Mesendoderm (in vitro differentiated cells): ENCODE data around the gene THSD4.

Experiments used
- DNase-seq: peaks from one replicate; pipeline ENCODE4 v3.0.0; 2013
- H2AK5ac ChIP-seq: 2 replicates; pipeline ENCODE4 v1.6.1; 2013; ENCODE audit warnings: low read length, inconsistent platforms
- H2BK120ac ChIP-seq: 2 replicates; pipeline ENCODE4 v1.6.1; 2013; ENCODE audit warnings: low read depth, mild to moderate bottlenecking, low read length, moderate library complexity, mixed read lengths
- H2BK15ac ChIP-seq: replicated peaks from 2 replicates; pipeline ENCODE4 v1.6.1; 2013; ENCODE audit warnings: low read depth, mild to moderate bottlenecking, moderate library complexity
- H2BK5ac ChIP-seq: 2 replicates; pipeline ENCODE4 v1.6.1; 2013; ENCODE audit warnings: low read length, inconsistent platforms
- H3K18ac ChIP-seq: 2 replicates; pipeline ENCODE4 v1.6.1; 2013; ENCODE audit warnings: mild to moderate bottlenecking, low read length, mixed read lengths
- H3K23ac ChIP-seq: one replicate; pipeline ENCODE4 v1.6.1; 2013; ENCODE audit warnings: low read length
- H3K27ac ChIP-seq: 2 replicates; pipeline ENCODE4 v1.5.1; 2013; ENCODE audit warnings: low read depth, mild to moderate bottlenecking, inconsistent platforms, low read length, moderate library complexity
- H3K27me3 ChIP-seq: 2 replicates; pipeline ENCODE4 v1.6.1; 2013; ENCODE audit warnings: low read length, control low read depth, mild to moderate bottlenecking, inconsistent platforms; ENCODE audit not compliant: insufficient read depth, poor library complexity
- H3K36me3 ChIP-seq: 2 replicates; pipeline ENCODE4 v1.6.1; 2013; ENCODE audit warnings: low read length, inconsistent platforms; ENCODE audit not compliant: control insufficient read depth, insufficient read depth
- H3K4ac ChIP-seq: one replicate; pipeline ENCODE4 v1.6.1; 2013; ENCODE audit warnings: low read depth, mild to moderate bottlenecking, low read length, moderate library complexity
- H3K4me1 ChIP-seq: 2 replicates; pipeline ENCODE4 v1.6.1; 2013; ENCODE audit warnings: low read depth, low read length, inconsistent platforms; ENCODE audit not compliant: control insufficient read depth
- H3K4me2 ChIP-seq: 2 replicates; pipeline ENCODE4 v1.6.1; 2013; ENCODE audit warnings: low read length
- H3K4me3 ChIP-seq: 2 replicates; pipeline ENCODE4 v1.5.1; 2013; ENCODE audit warnings: mild to moderate bottlenecking, low read length
- H3K56ac ChIP-seq: one replicate; pipeline ENCODE4 v1.6.1; 2013; ENCODE audit warnings: low read length
- H3K79me1 ChIP-seq: 2 replicates; pipeline ENCODE4 v1.6.1; 2013; ENCODE audit warnings: low read length, inconsistent platforms
- H3K79me2 ChIP-seq: 2 replicates; pipeline ENCODE4 v1.6.1; 2013; ENCODE audit warnings: mild to moderate bottlenecking, low read length; ENCODE audit not compliant: control insufficient read depth, insufficient read depth
- H3K9ac ChIP-seq: 2 replicates; pipeline ENCODE4 v1.6.1; 2013; ENCODE audit warnings: low read length, inconsistent platforms
- H4K5ac ChIP-seq: one replicate; pipeline ENCODE4 v1.6.1; 2013; ENCODE audit warnings: low read length
- H4K8ac ChIP-seq: one replicate; pipeline ENCODE4 v1.6.1; 2013; ENCODE audit warnings: low read depth, mild to moderate bottlenecking, control low read depth, low read length, moderate library complexity
- WGBS: extraction: QIAGEN DNeasy Blood & Tissue Kit; methylation state at CpG from one replicate; pipeline ENCODE4 v1.1.7; 2013; ENCODE audit warnings: low lambda C conversion rate, missing lambda C conversion rate; ENCODE audit not compliant: insufficient coverage; ENCODE audit errors: extremely low coverage; 5-methylcytosine and 5-hydroxymethylcytosine counted together

Gene THSD4

DNA sequence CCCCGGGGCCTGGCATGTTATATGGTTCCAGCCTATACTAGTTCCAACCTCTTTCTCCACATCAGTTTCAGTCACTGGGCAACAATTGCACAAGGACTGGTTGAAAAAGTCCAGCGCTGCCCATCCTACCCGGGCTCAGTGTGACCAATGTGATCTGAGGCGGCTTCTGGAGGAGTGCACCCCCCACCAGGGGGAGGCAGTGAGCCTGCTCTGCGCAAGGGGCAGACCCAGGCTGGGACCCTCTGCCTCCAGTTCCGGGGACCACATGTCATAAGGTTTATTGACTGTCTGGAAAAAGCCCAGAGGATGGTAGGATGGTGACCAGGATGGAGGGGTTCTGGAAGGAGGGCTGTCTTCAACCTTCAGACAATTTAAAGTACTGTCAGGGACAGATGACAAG lies 669.4 kb downstream of the THSD4 start:
- H2BK120ac ChIP-seq, result no peak overlapping the region
- no peak overlapping the region for H3K27ac ChIP-seq
- H3K36me3 ChIP-seq, result no peaks in the 10 kb centered on the region
- peak; percentile 30 for DNase-seq
- no peak overlapping the region for H4K5ac ChIP-seq
- H3K79me2 ChIP-seq, result no peaks in the 10 kb centered on the region
- H3K4me1 ChIP-seq, result no peaks in the 10 kb centered on the region
- no CpG with 5 or more reads among the region's 6 CpGs for WGBS
- H2BK15ac ChIP-seq, result no peak overlapping the region
- H3K79me1 ChIP-seq, result no peaks in the 10 kb centered on the region
- H2BK5ac ChIP-seq, result no peak overlapping the region
- H3K4ac ChIP-seq, result no peak overlapping the region
- H3K4me2 ChIP-seq, result no peak overlapping the region
- H3K4me3 ChIP-seq, result no peak overlapping the region
- no peak overlapping the region for H3K9ac ChIP-seq
- H3K56ac ChIP-seq, result no peak overlapping the region
- no peak overlapping the region for H2AK5ac ChIP-seq
- no peak overlapping the region for H3K18ac ChIP-seq
- no peak overlapping the region for H3K23ac ChIP-seq
- H4K8ac ChIP-seq, result no peak overlapping the region
- H3K27me3 ChIP-seq, result no peaks in the 10 kb centered on the region

DNA sequence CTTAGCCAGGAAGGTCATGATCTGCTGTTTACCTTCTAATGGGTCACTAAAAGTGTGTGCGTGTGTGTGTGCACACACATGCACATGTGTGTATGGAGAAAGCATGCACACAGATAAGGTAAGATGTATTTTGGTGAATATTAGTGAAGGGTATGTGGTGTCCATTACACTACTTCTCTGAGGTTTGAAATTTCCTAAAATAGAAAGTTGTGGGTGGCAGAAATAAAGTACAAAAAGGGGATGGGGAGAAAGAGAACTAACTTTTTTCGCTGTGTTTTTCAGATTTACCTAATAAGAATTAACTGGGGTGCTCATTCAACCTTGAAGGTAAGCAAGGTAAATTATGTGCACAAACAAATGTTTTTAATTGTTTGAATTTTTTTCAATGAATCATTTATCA lies 670.7 kb downstream of the THSD4 start:
- Histone ChIP-seq H3K27ac (no peak overlapping the region), H2BK15ac (no peak overlapping the region), H3K18ac (no peak overlapping the region), H3K9ac (no peak overlapping the region), H4K5ac (no peak overlapping the region), H3K27me3 (no peaks in the 10 kb centered on the region), H2BK120ac (no peak overlapping the region), H3K79me2 (no peaks in the 10 kb centered on the region), H3K56ac (no peak overlapping the region), H3K4me3 (no peak overlapping the region), H2BK5ac (no peak overlapping the region), H3K4me2 (no peak overlapping the region), H2AK5ac (no peak overlapping the region), H3K23ac (no peak overlapping the region), H3K4me1 (no peaks in the 10 kb centered on the region), H3K4ac (no peak overlapping the region), H4K8ac (no peak overlapping the region), H3K79me1 (no peaks in the 10 kb centered on the region), H3K36me3 (no peaks in the 10 kb centered on the region)
- DNase-seq, result no peak
- no CpG with 5 or more reads among the region's 2 CpGs for WGBS

DNA sequence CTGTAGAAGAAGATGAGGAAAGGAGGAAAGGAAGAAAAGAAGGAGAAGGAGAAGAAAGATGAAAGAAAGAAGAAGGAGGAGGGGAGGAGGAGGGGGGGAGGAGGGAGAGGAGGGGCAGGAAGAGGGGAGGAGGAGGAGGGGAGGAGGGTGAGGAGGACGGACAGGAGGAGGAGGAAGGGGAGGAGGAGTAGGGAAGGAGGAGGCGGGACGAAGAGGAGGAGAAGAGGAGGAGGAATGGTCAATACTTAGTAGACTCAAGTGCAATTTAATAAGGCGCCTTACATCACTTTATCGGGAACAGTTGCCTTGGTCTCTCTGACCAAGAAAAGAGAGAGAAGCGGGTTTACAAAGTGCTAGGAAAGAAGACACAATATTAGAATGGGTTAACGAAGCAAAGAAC lies 671.4 kb downstream of the THSD4 start:
- no peak overlapping the region for H3K4me3 ChIP-seq
- H2BK5ac ChIP-seq, result no peak overlapping the region
- H3K4ac ChIP-seq, result no peak overlapping the region
- no peak overlapping the region for H2BK15ac ChIP-seq
- no peak overlapping the region for H3K18ac ChIP-seq
- no peaks in the 10 kb centered on the region for H3K4me1 ChIP-seq
- H3K36me3 ChIP-seq, result no peaks in the 10 kb centered on the region
- no peak overlapping the region for H3K27ac ChIP-seq
- no peak overlapping the region for H2AK5ac ChIP-seq
- no peak overlapping the region for H3K4me2 ChIP-seq
- H4K8ac ChIP-seq, result no peak overlapping the region
- no peak overlapping the region for H2BK120ac ChIP-seq
- H3K9ac ChIP-seq, result no peak overlapping the region
- DNase-seq, result no peak
- 100% methylated on average over 3 of the region's 7 CpGs for WGBS
- no peak overlapping the region for H4K5ac ChIP-seq
- H3K23ac ChIP-seq, result no peak overlapping the region
- H3K79me2 ChIP-seq, result no peaks in the 10 kb centered on the region
- no peaks in the 10 kb centered on the region for H3K79me1 ChIP-seq
- H3K56ac ChIP-seq, result no peak overlapping the region
- no peaks in the 10 kb centered on the region for H3K27me3 ChIP-seq

DNA sequence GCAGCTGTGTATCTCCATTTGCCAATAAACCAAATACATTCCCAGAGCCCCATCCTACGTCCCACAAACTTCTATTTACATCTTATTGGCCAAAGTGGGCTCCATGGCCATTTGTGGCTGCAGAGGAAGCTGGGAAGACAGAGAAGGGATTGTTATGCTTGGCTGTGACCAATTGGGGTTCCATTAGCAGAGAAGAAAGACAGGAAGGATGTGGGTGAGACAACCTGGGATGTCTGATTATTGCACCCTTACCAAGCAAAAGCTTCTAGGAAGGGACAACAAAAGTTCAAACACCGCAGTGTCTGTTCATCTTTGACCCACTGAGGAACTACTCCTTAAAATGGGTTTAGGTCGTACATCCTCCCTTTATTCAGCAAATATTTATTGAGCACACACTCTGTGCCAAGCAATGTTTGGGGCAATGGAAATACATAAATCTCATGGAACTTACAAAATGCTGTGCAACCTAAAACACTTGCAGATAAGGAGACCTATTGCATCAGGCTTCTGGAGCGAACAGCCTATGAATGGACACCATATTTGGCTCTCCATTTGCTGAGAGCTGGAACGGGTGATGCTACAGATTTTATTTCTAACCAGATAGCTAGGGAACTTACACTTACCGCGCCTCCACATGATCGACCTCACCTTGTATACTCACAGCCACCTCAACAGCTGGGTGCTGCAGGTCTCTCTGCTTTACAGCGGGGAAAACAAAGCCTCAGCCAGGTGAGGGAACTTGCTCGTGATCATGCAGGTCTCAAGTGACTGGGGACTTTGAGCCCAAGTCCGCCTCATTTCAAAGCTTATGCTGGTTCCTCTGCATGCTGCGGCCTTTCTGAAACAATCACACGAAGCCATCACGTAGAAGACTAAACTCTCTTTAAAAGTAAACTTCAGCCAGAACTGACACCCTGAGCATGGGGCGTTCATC lies 673.6 kb downstream of the THSD4 start:
- DNase-seq, result no peak
- Histone ChIP-seq H3K4me1 (no peaks in the 10 kb centered on the region), H3K36me3 (no peaks in the 10 kb centered on the region), H3K4me2 (no peak overlapping the region), H3K27me3 (no peaks in the 10 kb centered on the region), H4K8ac (no peak overlapping the region), H2BK15ac (no peak overlapping the region), H4K5ac (no peak overlapping the region), H3K9ac (no peak overlapping the region), H3K79me1 (no peaks in the 10 kb centered on the region), H3K18ac (no peak overlapping the region), H2BK5ac (no peak overlapping the region), H2BK120ac (no peak overlapping the region), H3K56ac (no peak overlapping the region), H3K23ac (no peak overlapping the region), H2AK5ac (no peak overlapping the region), H3K4me3 (no peak overlapping the region), H3K79me2 (no peaks in the 10 kb centered on the region), H3K27ac (no peak overlapping the region), H3K4ac (no peak overlapping the region)
- WGBS, result no CpG with 5 or more reads among the region's 15 CpGs

- Histone ChIP-seq H3K4me3 (no peak overlapping the region), H3K36me3 (no peaks in the 10 kb centered on the region), H2BK5ac (no peak overlapping the region), H2BK120ac (no peak overlapping the region), H3K4me2 (no peak overlapping the region), H4K8ac (no peak overlapping the region), H3K23ac (no peak overlapping the region), H2BK15ac (no peak overlapping the region), H3K56ac (no peak overlapping the region), H3K79me2 (no peaks in the 10 kb centered on the region), H3K9ac (no peak overlapping the region), H4K5ac (no peak overlapping the region), H3K27ac (no peak overlapping the region), H3K18ac (no peak overlapping the region), H3K4ac (no peak overlapping the region), H3K79me1 (no peaks in the 10 kb centered on the region), H2AK5ac (no peak overlapping the region), H3K27me3 (no peaks in the 10 kb centered on the region), H3K4me1 (no peaks in the 10 kb centered on the region)
- WGBS, result no CpG with 5 or more reads among the region's 6 CpGs
- DNase-seq, result no peak
Measured at GRCh38 chr15:71789616-71790015, 674.3 kb downstream of the THSD4 start.

GRCh38 chr15:71790081-71790480 lies 674.8 kb downstream of the THSD4 start:
- no peak overlapping the region for H3K27ac ChIP-seq
- no peak overlapping the region for H4K8ac ChIP-seq
- no CpG with 5 or more reads among the region's 10 CpGs for WGBS
- no peak overlapping the region for H2AK5ac ChIP-seq
- H2BK15ac ChIP-seq, result no peak overlapping the region
- no peak overlapping the region for H4K5ac ChIP-seq
- H3K79me1 ChIP-seq, result no peaks in the 10 kb centered on the region
- no peak overlapping the region for H3K56ac ChIP-seq
- no peak overlapping the region for H3K18ac ChIP-seq
- H3K9ac ChIP-seq, result no peak overlapping the region
- H3K27me3 ChIP-seq, result no peaks in the 10 kb centered on the region
- no peak overlapping the region for H3K4ac ChIP-seq
- H3K36me3 ChIP-seq, result no peaks in the 10 kb centered on the region
- H2BK120ac ChIP-seq, result no peak overlapping the region
- H3K4me3 ChIP-seq, result no peak overlapping the region
- H3K4me2 ChIP-seq, result no peak overlapping the region
- no peak overlapping the region for H3K23ac ChIP-seq
- DNase-seq, result no peak
- no peaks in the 10 kb centered on the region for H3K79me2 ChIP-seq
- H2BK5ac ChIP-seq, result no peak overlapping the region
- no peaks in the 10 kb centered on the region for H3K4me1 ChIP-seq
